Measurements from ENCODE around the gene TMEM151B. TPM values are rescaled to one million over a fixed set of nuclear protein-coding genes. Genes with fewer than 3 reads are reported as not detected.

The TMEM151B gene
- total and polyA plus RNA-seq, 2 of the 13 experiments (the other 11 are each of a cell fraction or from before 2014, with no cell fraction given): not detected

- TF ChIP-seq SAFB2 (CRISPR knock-in tag; IDR thresholded peaks at IDR 0.05; ENCODE audit: borderline replicate concordance, low read depth) (peak; percentile 55; the same call in 1 of the 2 replicates), SIN3A (IDR thresholded peaks at IDR 0.05; ENCODE audit: borderline replicate concordance, low read depth, low read length) (peak; percentile 84; the same call in 1 of the 2 replicates), PITX1 (CRISPR knock-in tag; IDR thresholded peaks at IDR 0.05) (no peak), ZNF275 (CRISPR knock-in tag; IDR thresholded peaks at IDR 0.05; ENCODE audit: borderline replicate concordance) (peak; percentile 21; the same call in 1 of the 2 replicates), RFXANK (CRISPR knock-in tag; IDR thresholded peaks at IDR 0.05) (no peak), THAP9 (CRISPR knock-in tag; IDR thresholded peaks at IDR 0.05; ENCODE audit: borderline replicate concordance) (no peak), ZNF160 (CRISPR knock-in tag; IDR thresholded peaks at IDR 0.05) (no peak; the same call in 1 of the 2 replicates), SP140L (CRISPR knock-in tag; IDR thresholded peaks at IDR 0.05; ENCODE audit: borderline replicate concordance) (no peak), CSRNP2 (CRISPR knock-in tag; conservative IDR thresholded peaks at IDR 0.05; ENCODE audit: low read depth) (no peak), SALL1 (CRISPR knock-in tag; IDR thresholded peaks at IDR 0.05) (peak; percentile 77), ZNF10 (CRISPR knock-in tag; IDR thresholded peaks at IDR 0.05; ENCODE audit: borderline replicate concordance, low read depth) (no peak), ZNF710 (CRISPR knock-in tag; IDR thresholded peaks at IDR 0.05; ENCODE audit: borderline replicate concordance) (peak; percentile 8; the same call in 1 of the 2 replicates), NFKB2 (CRISPR knock-in tag; IDR thresholded peaks at IDR 0.05; ENCODE audit: borderline replicate concordance) (peak; percentile 79; the same call in 1 of the 2 replicates), ZNF768 (CRISPR knock-in tag; IDR thresholded peaks at IDR 0.05) (peak; percentile 50; the same call in 1 of the 2 replicates), ZNF326 (CRISPR knock-in tag; IDR thresholded peaks at IDR 0.05; ENCODE audit: borderline replicate concordance) (no peak), BCL6 (CRISPR knock-in tag; IDR thresholded peaks at IDR 0.05) (peak; percentile 51; the same call in 1 of the 2 replicates), SIN3B (IDR thresholded peaks at IDR 0.05; ENCODE audit: low read length) (no peak), ZNF296 (CRISPR knock-in tag; conservative IDR thresholded peaks at IDR 0.05) (no peak), ZNF276 (CRISPR knock-in tag; IDR thresholded peaks at IDR 0.05; ENCODE audit: low read depth) (no peak)
Measured at GRCh38 chr6:44223319-44224028, 46.8 kb upstream of the TMEM151B start, which contains the start of gene SLC29A1 (continued).

Measured in HepG2 (cell line).